ENCODE results near the gene PRIM1. TPM values are rescaled to one million over a fixed set of nuclear protein-coding genes. Genes with fewer than 3 reads are reported as not detected.
"Not testable (repeated sequence)": the region's sequence is repeated elsewhere in the genome, so short reads cannot be mapped to it uniquely, and the experiment has no call there.

PRIM1 gene
- polyA plus RNA-seq, 3 donors: 16.4 to 24.4 (median 17.4) TPM

DNA sequence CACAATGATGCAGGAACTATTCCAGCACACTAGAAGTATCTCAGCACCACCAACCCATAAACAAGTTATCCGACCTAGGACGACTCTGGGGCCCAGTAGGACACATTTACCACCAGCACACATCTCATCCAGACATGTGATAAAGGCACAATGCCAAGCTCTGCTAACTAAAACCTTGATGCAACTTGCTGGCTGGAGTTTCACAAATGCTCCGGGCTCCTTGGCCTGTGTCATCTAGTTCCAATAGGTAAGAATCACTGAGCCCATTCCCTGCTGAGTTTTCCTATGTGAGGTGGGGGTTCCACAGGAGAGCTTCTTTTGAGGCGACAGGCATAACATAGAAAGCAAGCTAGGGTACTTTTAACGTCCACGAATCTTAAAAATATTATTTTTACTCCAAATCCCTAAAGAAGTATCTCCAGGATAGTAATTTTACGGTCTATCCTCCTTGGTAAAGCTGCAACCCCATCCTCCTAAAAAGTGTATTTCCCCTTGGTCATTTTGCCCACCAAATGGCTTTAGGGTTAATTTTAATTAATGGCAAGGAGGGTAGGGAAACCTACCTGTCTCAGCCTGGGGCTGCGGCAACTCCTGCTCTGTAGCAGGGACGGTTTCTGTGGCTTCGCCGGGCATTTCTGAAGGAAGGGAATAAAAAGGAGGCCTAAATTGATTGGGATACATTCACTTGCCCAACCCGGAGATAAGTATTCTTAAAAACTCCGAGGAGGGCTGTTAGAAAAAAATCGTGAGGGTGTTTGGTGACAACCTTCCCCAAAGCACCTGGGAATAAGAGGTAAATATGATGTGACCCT, 28.0 kb downstream of the PRIM1 start:
- peak in 4 of 11 donors; percentile 13 to 28 (median 19) for DNase-seq (ENCODE audit: extremely low read depth in 1 of 11, low read depth in 9 of 11, low spot score in 4 of 11)

DNA sequence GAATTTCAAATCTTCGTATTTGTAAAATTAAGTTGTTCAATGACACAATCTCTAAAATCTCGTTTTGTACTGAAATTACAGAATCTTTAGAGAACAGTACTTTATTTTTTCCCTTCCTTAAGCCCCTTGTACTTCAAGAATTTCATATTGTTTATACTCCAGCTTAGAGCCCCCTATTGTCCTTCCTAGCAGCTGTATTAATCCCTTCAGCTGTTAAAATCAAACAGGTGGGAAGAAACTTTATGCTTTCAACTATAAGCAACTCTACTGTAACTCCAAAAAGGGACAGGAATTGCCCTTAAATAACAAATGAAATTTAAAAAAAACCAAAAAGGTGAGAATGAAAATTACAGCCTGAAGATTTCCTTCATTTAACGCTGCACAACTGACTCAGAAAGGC, 28.8 kb downstream of the PRIM1 start:
- DNase-seq (ENCODE audit: extremely low read depth in 1 of 11, low read depth in 9 of 11, low spot score in 4 of 11): no peak

- no peak for DNase-seq (ENCODE audit: extremely low read depth in 1 of 11, low read depth in 9 of 11, low spot score in 4 of 11)
These were observed 29.3 kb downstream of the PRIM1 start for GRCh38 chr12:56722832-56723231.

GRCh38 chr12:56721721-56722120, 30.4 kb downstream of the PRIM1 start:
- DNase-seq (ENCODE audit: extremely low read depth in 1 of 11, low read depth in 9 of 11, low spot score in 4 of 11): no peak

DNA sequence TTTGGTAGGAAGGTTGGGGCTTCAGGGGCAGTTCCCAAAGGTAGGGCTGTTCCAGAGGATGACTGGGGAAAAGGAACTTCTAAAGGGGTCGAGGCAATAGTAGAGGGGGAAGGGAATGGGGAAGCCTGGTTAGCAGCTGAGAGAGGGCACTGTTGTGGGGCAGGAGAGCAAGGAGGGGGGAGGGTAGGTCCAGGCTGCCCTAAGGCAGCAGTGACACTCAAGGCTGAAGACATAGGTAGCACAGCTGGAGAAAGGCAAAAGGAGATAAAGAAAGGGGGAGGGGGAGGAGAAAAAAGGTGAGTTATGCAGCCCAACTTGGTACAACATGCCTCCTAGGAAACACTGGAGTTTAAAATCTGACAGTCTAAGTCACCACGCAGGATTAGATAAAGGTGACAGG, 30.9 kb downstream of the PRIM1 start:
- no peak for DNase-seq (ENCODE audit: extremely low read depth in 1 of 11, low read depth in 9 of 11, low spot score in 4 of 11)

DNA sequence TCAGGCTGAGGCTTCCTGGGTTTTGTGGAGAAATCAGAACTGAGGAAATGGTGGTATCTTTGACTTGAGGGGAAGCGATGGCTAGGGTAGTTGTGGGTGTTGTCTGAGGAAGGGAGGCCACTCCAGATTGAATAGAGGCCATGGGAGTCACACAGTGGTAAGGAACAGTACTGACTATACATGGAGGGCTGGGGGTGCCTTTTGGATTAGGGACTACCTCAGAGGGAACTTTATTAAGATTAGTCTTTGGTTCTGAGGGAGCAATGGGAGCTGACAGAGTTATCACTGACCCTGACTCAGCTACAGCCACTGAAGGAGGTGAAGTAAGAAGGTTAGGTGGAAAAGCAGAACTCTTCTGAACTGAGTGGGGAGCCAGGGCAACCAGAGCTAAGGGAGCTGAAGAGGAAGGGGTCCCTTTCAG, 31.4 kb downstream of the PRIM1 start:
- DNase-seq (ENCODE audit: extremely low read depth in 1 of 11, low read depth in 9 of 11, low spot score in 4 of 11): no peak

DNA sequence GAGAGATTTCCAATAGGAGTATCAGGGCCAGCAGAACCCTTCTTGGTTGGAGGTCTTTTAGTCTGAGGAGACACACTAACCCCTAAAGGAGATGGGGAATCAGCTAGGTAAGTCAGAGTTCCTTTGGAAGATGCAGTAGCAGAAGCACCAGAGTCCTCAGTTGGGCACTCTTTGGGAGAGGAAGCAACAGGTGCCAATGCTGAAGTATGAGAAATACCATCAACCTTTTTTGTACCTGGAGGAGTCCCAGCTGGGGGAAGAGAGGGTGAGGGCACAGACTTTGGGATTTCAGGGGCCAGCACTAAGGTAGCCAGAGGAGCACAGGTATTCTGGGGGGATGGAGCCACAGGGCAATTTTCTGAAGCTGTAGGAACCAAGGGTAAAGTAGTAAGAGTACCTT, 33.1 kb downstream of the PRIM1 start:
- DNase-seq (ENCODE audit: extremely low read depth in 1 of 11, low read depth in 9 of 11, low spot score in 4 of 11): no peak

DNA sequence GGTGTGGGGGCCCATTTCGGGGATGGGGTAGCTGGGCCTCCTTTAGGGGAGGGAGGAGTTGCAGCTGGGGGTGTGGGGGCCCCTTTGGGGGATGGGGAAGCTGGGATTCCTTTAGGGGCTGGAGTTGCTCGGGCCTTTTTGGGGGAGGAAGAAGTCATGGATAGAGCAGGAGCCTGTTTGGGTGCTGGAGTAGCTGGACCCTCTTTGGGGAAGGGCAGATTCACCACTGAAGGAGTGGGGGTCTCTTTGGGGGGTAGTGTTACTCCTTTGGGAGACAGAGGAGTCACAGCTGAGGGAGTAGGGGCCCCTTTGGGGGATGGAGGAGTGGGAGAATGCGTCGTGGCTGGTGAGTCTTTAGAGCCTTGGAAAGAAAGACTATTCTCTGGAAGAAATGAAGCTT, 33.5 kb downstream of the PRIM1 start:
- DNase-seq (ENCODE audit: extremely low read depth in 1 of 11, low read depth in 9 of 11, low spot score in 4 of 11): no peak

- no peak for DNase-seq (ENCODE audit: extremely low read depth in 1 of 11, low read depth in 9 of 11, low spot score in 4 of 11)
These were observed 34.0 kb downstream of the PRIM1 start for GRCh38 chr12:56718149-56718548.

DNA sequence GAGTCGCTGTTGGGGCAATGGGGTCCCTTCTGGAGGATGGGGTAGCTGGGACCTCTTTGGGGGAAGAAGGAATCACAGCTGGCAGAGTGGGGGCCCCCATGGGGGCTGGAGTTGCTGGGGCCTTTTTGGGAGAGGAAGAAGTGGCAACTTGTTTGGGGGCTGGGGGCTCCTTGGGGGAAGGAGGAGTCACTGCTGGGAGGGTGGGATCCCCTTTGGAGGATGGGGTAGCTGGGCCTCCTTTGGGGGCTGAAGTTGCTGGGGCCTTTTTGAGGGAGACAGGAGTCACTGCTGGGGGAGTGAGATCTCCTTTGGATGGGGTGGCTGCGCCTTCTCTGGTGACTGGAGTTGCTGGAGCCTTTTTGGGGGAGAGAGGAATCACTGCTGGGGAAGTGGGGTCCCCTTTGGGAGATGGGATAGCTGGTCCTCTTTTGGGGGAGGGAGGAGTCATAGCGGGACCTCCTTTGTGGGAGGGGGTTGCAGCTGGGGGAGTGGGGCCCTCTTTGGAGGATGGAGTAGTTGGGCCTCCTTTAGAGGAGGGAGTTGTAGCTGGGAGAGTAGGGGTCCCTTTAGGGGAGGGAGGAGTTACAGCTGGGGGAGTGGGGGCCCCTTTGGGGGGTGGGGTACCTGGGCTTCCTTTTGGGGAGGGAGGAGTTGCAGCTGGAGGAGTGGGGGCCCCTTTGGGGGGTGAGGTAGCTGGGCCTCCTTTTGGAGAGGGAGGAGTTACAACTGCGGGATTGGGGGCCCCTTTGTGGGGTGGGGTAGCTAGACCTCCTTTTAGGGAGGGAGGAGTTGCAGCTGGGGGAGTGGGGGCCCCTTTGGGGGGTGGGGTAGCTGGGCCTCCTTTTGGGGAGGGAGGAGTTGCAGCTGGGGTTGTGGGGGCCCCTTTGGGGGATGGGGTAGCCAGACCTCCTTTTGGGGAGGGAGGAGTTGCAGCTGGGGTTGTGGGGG, 34.9 kb downstream of the PRIM1 start:
- no peak for DNase-seq (ENCODE audit: extremely low read depth in 1 of 11, low read depth in 9 of 11, low spot score in 4 of 11)

GRCh38 chr12:56716458-56716857, 35.7 kb downstream of the PRIM1 start:
- DNase-seq (ENCODE audit: extremely low read depth in 1 of 11, low read depth in 9 of 11, low spot score in 4 of 11): no peak

GRCh38 chr12:56715798-56716197, 36.3 kb downstream of the PRIM1 start:
- DNase-seq (ENCODE audit: extremely low read depth in 1 of 11, low read depth in 9 of 11, low spot score in 4 of 11): no peak

GRCh38 chr12:56714431-56714929, 37.6 kb downstream of the PRIM1 start:
- no peak for DNase-seq (ENCODE audit: extremely low read depth in 1 of 11, low read depth in 9 of 11, low spot score in 4 of 11)

GRCh38 chr12:56713345-56713744, 38.8 kb downstream of the PRIM1 start:
- no peak for DNase-seq (ENCODE audit: extremely low read depth in 1 of 11, low read depth in 9 of 11, low spot score in 4 of 11)

- DNase-seq (ENCODE audit: extremely low read depth in 1 of 11, low read depth in 9 of 11, low spot score in 4 of 11): no peak
These were observed 42.3 kb downstream of the PRIM1 start for GRCh38 chr12:56709759-56710376.

- DNase-seq (ENCODE audit: extremely low read depth in 1 of 11, low read depth in 9 of 11, low spot score in 4 of 11): not testable (repeated sequence)
These were observed 47.6 kb downstream of the PRIM1 start for GRCh38 chr12:56704522-56704921.

DNA sequence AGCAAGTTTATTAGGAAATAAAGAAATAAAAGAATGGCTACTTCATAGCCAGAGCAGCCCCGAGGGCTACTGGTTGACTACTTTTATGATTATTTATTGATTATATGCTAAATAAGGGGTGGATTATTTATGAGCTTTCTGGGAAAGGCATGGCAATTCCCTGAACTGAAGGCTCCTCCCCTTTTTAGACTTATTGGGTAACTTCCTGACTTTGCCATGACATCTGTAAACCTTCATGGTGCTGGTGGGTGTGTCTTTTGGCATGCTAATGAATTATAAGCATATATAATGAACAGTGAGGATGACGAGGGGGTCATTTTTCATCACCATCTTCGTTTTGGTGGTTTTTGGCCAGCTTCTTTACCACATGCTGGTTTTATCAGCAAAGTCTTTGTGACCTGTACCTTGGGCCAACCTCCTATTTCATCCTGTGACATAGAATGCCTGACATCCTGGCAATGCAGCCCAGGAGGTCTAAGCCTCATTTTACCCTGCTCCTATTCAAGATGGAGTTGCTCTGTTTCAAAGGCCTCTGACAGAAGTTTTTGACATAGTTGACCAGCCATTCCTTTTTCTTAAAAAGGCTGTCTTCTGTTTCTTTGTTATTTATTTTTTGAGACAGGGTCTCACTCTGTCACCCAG, 53.0 kb downstream of the PRIM1 start:
- DNase-seq (ENCODE audit: extremely low read depth in 1 of 11, low read depth in 9 of 11, low spot score in 4 of 11): no peak

DNA sequence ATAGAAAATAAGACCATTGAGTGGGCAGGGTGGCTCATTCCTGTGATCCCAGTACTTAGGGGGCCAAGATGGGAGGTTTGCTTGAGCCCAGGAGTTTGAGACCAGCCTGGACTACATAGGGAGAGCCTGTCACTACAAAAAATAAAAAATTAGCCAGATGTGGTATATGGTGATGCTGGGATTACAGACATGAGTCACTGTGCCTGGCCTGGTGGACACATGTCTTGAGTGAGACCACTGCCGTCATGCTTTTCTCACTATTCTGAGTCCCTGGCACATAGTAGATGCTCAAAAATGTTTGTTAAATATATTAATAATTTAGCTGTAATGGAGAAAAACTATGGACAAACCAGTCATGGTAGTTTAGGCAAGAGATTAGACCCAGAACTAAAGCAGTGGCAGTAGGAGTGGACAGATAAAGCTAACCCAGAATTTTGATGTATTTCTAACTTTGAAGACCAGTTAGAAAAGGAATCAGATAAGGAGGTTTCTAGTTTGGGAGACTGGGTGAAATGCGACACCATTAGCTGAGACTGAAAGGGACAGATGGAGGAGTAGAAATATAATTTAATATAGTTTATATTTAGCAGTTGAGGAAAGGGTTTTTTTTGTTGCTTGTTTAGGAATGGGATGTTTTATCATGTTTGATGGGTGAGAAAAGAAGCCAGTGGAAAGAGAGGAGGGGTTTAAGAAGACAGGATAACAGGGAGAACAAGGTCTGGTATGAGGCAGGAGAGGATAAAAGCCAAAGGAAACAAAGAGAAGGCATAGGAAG, 56.6 kb downstream of the PRIM1 start:
- DNase-seq (ENCODE audit: extremely low read depth in 1 of 11, low read depth in 9 of 11, low spot score in 4 of 11): no peak
